ENCODE data around the gene LIF.

- TF ChIP-seq ZNF324 (tag by site-specific recombination; IDR thresholded peaks at IDR 0.05) (no peak), ZNF561 (tag by site-specific recombination; IDR thresholded peaks at IDR 0.05; ENCODE audit: borderline replicate concordance) (no peak), CTCF (tag by site-specific recombination; IDR thresholded peaks at IDR 0.05) (no peak), ZNF544 (tag by site-specific recombination; IDR thresholded peaks at IDR 0.05) (no peak), ZNF510 (tag by site-specific recombination; IDR thresholded peaks at IDR 0.05; ENCODE audit: insufficient replicate concordance) (no peak), PBX3 (CRISPR knock-in tag; IDR thresholded peaks at IDR 0.05) (no peak), ZNF202 (tag by site-specific recombination; IDR thresholded peaks at IDR 0.05; ENCODE audit: borderline replicate concordance) (no peak), ZNF274 (IDR thresholded peaks at IDR 0.05; ENCODE audit: low read length) (no peak), ZNF274 (tag by site-specific recombination; IDR thresholded peaks at IDR 0.05; ENCODE audit: borderline replicate concordance) (no peak)
Measured at GRCh38 chr22:30270832-30271231, 24.3 kb upstream of the LIF start.

Data from HEK293 (cell line).